K562 (cell line): Measurements from ENCODE around the gene ATL2. TPM values are rescaled to one million over a fixed set of nuclear protein-coding genes. Genes with fewer than 3 reads are reported as not detected.

Source experiments
- MED1 ChIP-seq: sonication (generic); formaldehyde crosslinking; IDR thresholded peaks from 2 replicates; pipeline ENCODE4 v1.8.1; 2023; ENCODE audit warnings: missing genetic modification reagents, borderline replicate concordance
- NFATC3 ChIP-seq: fragments of 450-650 bp; IDR thresholded peaks from 2 replicates; pipeline ENCODE4 v1.6.1; 2017; ENCODE audit warnings: mild to moderate bottlenecking
- NR2C2 ChIP-seq, 2 experiments: fragments of 200-800 bp in 1 of 2; sonication (Bioruptor generic) in 1 of 2; sonication (generic) in 1 of 2; formaldehyde crosslinking in 1 of 2; IDR thresholded peaks; 2 replicates each; pipeline versions ENCODE4 v1.6.1 to v1.8.0; 2016 to 2022; ENCODE audit warnings: mild to moderate bottlenecking in 1 of 2, missing compliant biosample characterization in 1 of 2, missing genetic modification characterization in 1 of 2, missing genetic modification reagents in 1 of 2
- PHF20 ChIP-seq: fragments of 450-650 bp; IDR thresholded peaks from 2 replicates; pipeline ENCODE4 v1.6.1; 2018; ENCODE audit not compliant: partially characterized antibody
- RBM39 ChIP-seq: fragments of 200-400 bp; formaldehyde crosslinking; optimal IDR thresholded peaks from 2 replicates; pipeline ENCODE3; 2018; ENCODE audit warnings: low read depth, low read length
- SREBF1 ChIP-seq: fragments of 150-350 bp; IDR thresholded peaks from 2 replicates; pipeline ENCODE4 v1.6.1; 2014; ENCODE audit warnings: antibody characterized with exemption, low read depth, low read length, borderline replicate concordance
- polyA plus RNA-seq, 8 experiments: library from polyadenylated mRNA; depleted of rRNA in 4 of 8; stranded (reverse) in 5 of 8; unstranded in 3 of 8; fragments of >200 nt; fragmentation: Nextera tagmentation in 2 of 8; fragmentation: Illumina TruSeq in 1 of 8; extraction: Ambion mirVana in 2 of 8; extraction: Trizol in 1 of 8; gene quantifications; 2 replicates each; pipeline versions ENCODE4 v1.2.1 to v1.2.3, GENCODE V29; 2011 to 2014; ENCODE audit warnings: inconsistent platforms in 1 of 8, missing spikeins in 1 of 8
- total RNA-seq, 7 experiments: library from RNA; depleted of rRNA in 6 of 7; stranded (reverse); fragments of >200 nt in 6 of 7; fragmentation: Illumina TruSeq in 2 of 7; extraction: Trizol in 2 of 7; gene quantifications; 2 replicates each; pipeline versions ENCODE4 v1.2.1 to v1.2.3, GENCODE V29; 2011 to 2021; ENCODE audit warnings: low replicate concordance in 1 of 7
- TF ChIP-seq, protein P1 (sequence below): fragments of 200-800 bp; sonication (Bioruptor generic); IDR thresholded peaks from 2 replicates; pipeline ENCODE4 v1.6.1; 2016; ENCODE audit warnings: missing genetic modification characterization, missing compliant biosample characterization
- TF ChIP-seq, protein P2 (sequence below): fragments of 250-450 bp; sonication (Bioruptor Pico); IDR thresholded peaks from 2 replicates; pipeline ENCODE4 v1.5.0; 2021; ENCODE audit warnings: mild to moderate bottlenecking, moderate library complexity
- TF ChIP-seq, protein P3 (sequence below): fragments of 250-450 bp; sonication (Bioruptor Pico); IDR thresholded peaks from 2 replicates; pipeline ENCODE4 v1.5.0; 2021

ATL2 gene
- total and polyA plus RNA-seq, 9 of the 15 experiments (the other 6 are each of a cell fraction or from before 2014, with no cell fraction given) = 12.0 to 80.8 (median 70.2) TPM

DNA sequence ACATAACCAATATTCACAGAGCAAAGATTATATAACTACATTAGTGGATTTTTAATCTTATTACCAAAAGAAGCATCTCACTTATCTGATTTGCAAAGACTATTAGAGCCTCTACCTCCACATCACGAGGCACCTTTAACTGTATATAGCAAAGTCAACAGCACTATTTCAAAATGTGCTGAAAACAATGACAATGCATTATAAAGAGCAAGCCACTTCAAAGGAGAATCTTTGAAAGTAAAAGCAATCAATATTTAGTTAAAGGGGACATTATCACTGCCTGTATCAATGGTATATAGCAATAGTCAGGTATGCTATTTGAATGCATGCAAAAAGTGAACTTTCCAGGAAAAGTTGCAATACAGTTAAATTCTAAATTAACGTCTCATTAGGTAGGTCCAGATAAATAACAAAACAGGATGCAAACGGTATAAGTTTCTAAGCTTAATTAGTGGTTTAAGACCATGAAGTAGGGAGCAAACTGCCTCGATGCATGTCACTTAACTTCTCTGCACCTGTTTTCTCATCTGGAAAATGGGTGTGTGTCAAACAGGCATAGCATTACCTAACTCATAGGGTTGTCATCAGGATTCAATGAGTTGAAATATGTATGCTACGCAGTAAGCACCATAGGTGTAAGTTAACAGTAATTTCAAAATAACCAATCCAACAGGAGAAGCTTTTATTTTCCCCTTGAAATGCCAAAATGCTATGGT is 31.6 kb downstream of the ATL2 start (continued):
- TF ChIP-seq, protein P1, sequence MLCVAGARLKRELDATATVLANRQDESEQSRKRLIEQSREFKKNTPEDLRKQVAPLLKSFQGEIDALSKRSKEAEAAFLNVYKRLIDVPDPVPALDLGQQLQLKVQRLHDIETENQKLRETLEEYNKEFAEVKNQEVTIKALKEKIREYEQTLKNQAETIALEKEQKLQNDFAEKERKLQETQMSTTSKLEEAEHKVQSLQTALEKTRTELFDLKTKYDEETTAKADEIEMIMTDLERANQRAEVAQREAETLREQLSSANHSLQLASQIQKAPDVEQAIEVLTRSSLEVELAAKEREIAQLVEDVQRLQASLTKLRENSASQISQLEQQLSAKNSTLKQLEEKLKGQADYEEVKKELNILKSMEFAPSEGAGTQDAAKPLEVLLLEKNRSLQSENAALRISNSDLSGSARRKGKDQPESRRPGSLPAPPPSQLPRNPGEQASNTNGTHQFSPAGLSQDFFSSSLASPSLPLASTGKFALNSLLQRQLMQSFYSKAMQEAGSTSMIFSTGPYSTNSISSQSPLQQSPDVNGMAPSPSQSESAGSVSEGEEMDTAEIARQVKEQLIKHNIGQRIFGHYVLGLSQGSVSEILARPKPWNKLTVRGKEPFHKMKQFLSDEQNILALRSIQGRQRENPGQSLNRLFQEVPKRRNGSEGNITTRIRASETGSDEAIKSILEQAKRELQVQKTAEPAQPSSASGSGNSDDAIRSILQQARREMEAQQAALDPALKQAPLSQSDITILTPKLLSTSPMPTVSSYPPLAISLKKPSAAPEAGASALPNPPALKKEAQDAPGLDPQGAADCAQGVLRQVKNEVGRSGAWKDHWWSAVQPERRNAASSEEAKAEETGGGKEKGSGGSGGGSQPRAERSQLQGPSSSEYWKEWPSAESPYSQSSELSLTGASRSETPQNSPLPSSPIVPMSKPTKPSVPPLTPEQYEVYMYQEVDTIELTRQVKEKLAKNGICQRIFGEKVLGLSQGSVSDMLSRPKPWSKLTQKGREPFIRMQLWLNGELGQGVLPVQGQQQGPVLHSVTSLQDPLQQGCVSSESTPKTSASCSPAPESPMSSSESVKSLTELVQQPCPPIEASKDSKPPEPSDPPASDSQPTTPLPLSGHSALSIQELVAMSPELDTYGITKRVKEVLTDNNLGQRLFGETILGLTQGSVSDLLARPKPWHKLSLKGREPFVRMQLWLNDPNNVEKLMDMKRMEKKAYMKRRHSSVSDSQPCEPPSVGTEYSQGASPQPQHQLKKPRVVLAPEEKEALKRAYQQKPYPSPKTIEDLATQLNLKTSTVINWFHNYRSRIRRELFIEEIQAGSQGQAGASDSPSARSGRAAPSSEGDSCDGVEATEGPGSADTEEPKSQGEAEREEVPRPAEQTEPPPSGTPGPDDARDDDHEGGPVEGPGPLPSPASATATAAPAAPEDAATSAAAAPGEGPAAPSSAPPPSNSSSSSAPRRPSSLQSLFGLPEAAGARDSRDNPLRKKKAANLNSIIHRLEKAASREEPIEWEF (CRISPR knock-in tag) = no peak
- TF ChIP-seq NFATC3 (no peak), SREBF1 (no peak), NR2C2 (CRISPR knock-in tag; IDR thresholded peaks at IDR 0.05) (no peak), NR2C2 (tag; IDR thresholded peaks at IDR 0.05) (no peak), RBM39 (no peak), PHF20 (no peak), MED1 (CRISPR knock-in tag) (no peak)
- TF ChIP-seq, protein P2, sequence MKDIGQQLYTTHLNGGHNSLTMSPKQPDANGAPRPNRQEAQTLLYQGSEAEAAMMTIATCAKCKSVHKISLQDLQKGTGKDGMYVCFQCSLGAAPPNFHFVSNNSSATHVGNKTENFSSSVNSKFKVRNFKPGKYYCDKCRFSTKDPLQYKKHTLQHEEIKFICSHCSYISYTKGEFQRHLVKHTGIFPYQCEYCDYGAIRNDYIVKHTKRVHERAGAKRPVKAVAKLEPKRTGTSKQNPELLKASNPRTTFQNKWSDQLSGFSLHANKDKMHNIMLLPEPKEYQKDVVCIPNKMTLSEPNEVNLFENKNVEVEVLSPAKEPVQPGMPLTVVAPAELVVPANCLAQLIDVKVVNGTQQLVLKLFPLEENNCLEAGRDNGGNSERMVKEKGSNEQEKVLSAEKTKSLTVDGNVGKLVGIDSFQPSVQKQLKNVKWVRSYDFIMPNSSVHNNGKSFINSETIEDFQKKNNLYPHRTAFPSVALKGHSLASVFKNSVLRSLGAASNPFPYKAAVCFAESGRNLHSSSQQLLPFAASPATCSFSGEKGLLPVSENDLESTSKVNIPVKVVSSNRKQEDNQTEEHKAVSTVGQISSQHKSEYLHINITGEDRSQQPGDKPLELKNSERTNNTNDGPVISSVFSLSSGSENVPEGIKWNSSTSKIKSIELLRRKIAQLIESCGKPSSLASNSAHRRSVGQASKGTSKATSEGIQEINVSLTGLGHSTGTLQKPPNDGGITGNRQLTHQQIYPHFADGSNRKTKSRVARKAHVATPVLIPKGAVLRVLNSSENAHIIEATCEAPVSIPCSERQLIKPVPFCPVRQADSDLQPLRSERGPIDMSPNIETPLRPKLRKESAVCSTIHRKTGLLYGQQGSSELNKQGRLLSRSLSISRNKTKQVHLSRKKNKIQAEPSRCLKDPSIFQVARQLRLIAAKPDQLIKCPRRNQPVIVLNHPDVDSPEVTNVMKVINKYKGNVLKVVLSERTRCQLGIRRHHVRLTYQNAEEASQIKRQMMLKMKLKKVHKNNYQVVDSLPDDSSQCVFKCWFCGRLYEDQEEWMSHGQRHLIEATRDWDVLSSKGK (CRISPR knock-in tag) = no peak
- TF ChIP-seq, protein P3, sequence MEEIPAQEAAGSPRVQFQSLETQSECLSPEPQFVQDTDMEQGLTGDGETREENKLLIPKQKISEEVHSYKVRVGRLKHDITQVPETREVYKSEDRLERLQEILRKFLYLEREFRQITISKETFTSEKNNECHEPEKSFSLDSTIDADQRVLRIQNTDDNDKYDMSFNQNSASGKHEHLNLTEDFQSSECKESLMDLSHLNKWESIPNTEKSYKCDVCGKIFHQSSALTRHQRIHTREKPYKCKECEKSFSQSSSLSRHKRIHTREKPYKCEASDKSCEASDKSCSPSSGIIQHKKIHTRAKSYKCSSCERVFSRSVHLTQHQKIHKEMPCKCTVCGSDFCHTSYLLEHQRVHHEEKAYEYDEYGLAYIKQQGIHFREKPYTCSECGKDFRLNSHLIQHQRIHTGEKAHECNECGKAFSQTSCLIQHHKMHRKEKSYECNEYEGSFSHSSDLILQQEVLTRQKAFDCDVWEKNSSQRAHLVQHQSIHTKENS (CRISPR knock-in tag) = no peak
